Activated CD8-positive, alpha-beta memory T cell treated with anti-CD3 and anti-CD28 coated beads, Interleukin-2, amount 10 ng/mL, durations not matched to agents 7 days and 5 days (primary cell): ENCODE data around the gene APAF1. TPM values are rescaled to one million over a fixed set of nuclear protein-coding genes. Genes with fewer than 3 reads are reported as not detected.
A peak's percentile ranks its signal among the peaks of the same experiment; 100 is the strongest.
"Not testable (repeated sequence)": the region's sequence is repeated elsewhere in the genome, so short reads cannot be mapped to it uniquely, and the experiment has no call there.

Experiments
- ATAC-seq: fragments of 150-1000 bp; cut with Tn5 transposase; one replicate; pipeline ENCODE4 v1.10.0; 2021; ENCODE audit warnings: moderate library complexity
- CTCF ChIA-PET: fragments of 350-600 bp; sonication (Branson Sonifier 250); formaldehyde crosslinking; loops from one replicate; lab custom pipeline; 2021; ENCODE audit warnings: antibody characterized with exemption; lab: Charles Lee
- DNase-seq: peaks from one replicate; pipeline ENCODE4 v3.0.0-alpha.2; 2020
- H3K27ac Mint-ChIP-seq: one replicate; pipeline ENCODE4 v1.8.0; 2021; ENCODE audit warnings: mild to moderate bottlenecking, mixed read lengths
- H3K27me3 Mint-ChIP-seq: one replicate; pipeline ENCODE4 v1.8.0; 2021; ENCODE audit warnings: mixed read lengths
- H3K36me3 Mint-ChIP-seq: one replicate; pipeline ENCODE4 v1.8.0; 2021; ENCODE audit warnings: mild to moderate bottlenecking, mixed read lengths
- H3K4me1 Mint-ChIP-seq: one replicate; pipeline ENCODE4 v1.8.0; 2021; ENCODE audit warnings: mixed read lengths
- H3K4me3 Mint-ChIP-seq: one replicate; pipeline ENCODE4 v1.8.0; 2021; ENCODE audit warnings: mild to moderate bottlenecking, moderate library complexity, mixed read lengths
- H3K9me3 Mint-ChIP-seq: one replicate; pipeline ENCODE4 v1.8.0; 2022; ENCODE audit warnings: low read depth, mixed read lengths
- total RNA-seq, 2 experiments: library from RNA; stranded (reverse); gene quantifications; one replicate each; pipeline ENCODE4 v1.2.3, GENCODE V29; 2021

APAF1 gene
- total RNA-seq, 2 experiments from 2014 or later = 27.9 to 36.3 TPM

DNA sequence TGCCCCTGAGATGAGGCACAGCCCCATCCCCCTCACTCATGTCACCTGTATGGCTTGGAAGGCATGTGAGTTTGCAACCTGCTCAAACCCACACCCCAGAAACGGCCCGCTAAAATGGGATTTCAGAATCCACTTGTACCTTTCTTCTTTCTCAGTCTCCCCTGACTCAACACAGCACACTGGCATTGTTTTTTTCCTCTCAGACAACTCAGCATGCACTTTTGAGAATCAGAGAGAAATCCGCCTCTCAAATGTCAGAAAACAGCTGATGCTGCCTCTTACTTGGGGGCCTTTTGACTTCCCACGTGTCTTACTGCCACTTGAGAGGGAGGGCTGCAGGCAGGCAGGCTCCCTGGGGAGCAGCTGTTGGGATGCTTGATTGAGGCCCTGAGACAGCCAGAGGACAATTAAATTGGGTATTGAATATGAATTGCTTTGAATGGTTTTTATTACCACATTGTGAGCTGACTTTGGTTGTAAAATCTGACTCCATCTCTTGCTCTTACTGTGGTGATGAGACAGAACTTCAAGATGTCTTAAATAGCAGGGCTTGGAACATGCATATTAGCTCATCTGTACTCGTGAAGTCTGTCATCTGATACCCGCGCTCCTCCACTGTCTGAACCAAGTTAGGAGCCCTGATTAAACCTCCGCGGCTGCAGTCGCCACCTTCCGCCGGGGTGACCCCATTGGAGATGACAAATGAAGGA lies 96.6 kb downstream of the APAF1 start:
- ATAC-seq = peak; percentile 12
- H3K9me3 Mint-ChIP-seq = no peaks in the 10 kb centered on the region
- peak overlapping the region; percentile 6 for H3K4me3 Mint-ChIP-seq
- peaks cover 3% of the 10 kb centered on the region for H3K36me3 Mint-ChIP-seq
- H3K4me1 Mint-ChIP-seq = peaks cover 60% of the 10 kb centered on the region
- peak; percentile 56 for DNase-seq
- CTCF ChIA-PET = interaction anchor here (0.9 to 5.5 kb wide), 12 partner anchors 10 to 175 kb away, joined by 3 to 40 read pairs (median 6); no protein-coding TSS in a partner anchor
- H3K27me3 Mint-ChIP-seq = peaks cover 6% of the 10 kb centered on the region
- peak overlapping the region; percentile 82 for H3K27ac Mint-ChIP-seq

DNA sequence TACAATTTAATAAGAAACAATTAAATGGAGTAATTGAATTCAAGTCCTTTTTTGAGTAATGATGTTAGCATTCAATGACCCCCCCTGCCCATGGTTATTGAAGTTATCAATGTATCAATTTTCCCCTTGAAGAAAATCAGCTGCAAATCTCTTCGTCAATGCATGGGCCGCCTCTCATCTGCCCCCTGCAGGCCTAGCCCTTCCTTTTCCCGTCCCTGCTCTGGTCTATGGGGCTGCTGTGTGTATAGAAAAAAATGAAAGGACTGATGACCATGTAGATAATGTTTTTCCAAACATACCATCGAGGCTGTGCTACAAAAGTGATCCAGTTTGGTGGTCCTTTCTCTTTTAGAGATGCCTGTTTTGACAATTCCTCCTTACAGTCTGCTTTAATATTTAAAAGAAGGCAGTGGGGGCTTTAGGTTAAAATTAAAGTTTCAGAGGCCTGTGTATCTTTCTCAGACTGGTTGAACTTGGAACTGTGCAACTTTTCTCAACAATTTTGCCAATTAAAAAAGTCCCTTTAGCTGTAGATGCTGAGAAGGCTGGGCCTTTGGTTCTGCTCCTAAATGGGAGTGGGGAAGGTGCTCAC lies 98.4 kb downstream of the APAF1 start:
- DNase-seq = peak; percentile 78
- ATAC-seq = peak; percentile 59
- peaks cover 3% of the 10 kb centered on the region for H3K36me3 Mint-ChIP-seq
- no peak overlapping the region for H3K4me3 Mint-ChIP-seq
- no peaks in the 10 kb centered on the region for H3K9me3 Mint-ChIP-seq
- H3K27ac Mint-ChIP-seq = peak overlapping the region; percentile 29
- H3K27me3 Mint-ChIP-seq = peaks cover 6% of the 10 kb centered on the region
- peaks cover 62% of the 10 kb centered on the region for H3K4me1 Mint-ChIP-seq
- CTCF ChIA-PET = interaction anchor here (0.8 to 5.5 kb wide), 10 partner anchors 10 to 177 kb away, joined by 3 to 24 read pairs (median 8); no protein-coding TSS in a partner anchor

DNA sequence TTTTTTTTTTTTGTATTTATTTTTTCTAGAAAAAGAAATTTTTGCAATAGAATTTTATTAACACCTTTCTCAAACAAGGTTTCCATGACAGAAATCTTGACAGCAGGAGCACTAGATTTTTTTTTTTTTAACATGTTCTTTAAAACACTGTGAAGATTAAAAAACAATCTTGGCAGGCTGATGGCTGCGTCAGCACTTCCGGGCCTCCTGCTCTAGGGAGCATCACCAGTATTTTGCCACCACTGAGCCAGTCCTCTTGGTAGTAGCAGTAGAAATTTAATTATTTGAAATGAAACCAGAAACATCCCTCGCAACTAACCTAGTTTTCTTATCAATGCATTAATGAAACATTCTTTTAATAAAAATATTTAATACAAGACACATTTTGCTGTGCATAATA lies 99.6 kb downstream of the APAF1 start:
- H3K4me1 Mint-ChIP-seq = peaks cover 54% of the 10 kb centered on the region
- CTCF ChIA-PET = no interaction called here
- ATAC-seq = no peak
- peaks cover 3% of the 10 kb centered on the region for H3K36me3 Mint-ChIP-seq
- H3K27ac Mint-ChIP-seq = no peak overlapping the region
- peak overlapping the region; percentile 74 for H3K4me3 Mint-ChIP-seq
- no peaks in the 10 kb centered on the region for H3K9me3 Mint-ChIP-seq
- peaks cover 6% of the 10 kb centered on the region for H3K27me3 Mint-ChIP-seq
- DNase-seq = no peak

DNA sequence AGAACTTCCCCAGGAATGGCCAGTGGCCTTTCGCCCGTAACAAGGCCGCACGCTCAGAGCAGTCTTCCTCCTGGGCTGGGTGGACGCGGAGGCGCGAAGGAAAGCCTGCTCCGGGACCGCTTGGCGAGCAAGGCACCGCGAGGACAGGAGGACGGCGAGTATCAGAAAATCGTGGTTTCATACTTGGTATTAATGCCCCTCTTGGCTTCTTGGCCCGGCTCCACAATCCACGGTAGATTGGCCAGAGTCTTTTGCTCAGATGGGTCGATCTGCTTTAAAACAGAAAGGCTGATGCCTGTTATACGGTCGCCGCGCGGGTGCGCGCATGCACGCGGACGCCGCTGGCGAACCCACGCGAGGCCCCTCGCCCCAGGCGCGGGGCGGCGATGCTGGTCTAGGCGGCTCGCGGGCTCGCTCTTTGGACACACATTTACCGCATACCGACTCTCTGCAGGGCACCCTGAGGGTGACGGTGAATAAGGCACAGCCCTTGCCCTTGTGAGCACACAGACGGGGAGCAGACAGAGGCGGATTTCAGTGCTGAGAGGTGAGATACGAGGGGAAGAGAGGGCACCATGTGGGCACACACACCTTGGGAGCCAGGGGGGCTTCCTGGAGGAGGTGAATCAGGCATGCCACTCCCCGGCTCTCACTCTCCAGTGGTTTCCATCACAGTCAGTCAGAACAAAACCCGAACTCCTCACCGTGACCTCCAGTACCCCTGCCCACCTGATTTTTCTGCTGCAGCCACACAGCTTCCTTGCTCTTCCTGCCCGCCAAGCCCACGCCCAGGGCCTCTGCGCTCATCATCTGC lies 100.7 kb downstream of the APAF1 start:
- peak overlapping the region; percentile 67 for H3K27ac Mint-ChIP-seq
- H3K36me3 Mint-ChIP-seq = peaks cover 3% of the 10 kb centered on the region
- peak overlapping the region; percentile 74 for H3K4me3 Mint-ChIP-seq
- CTCF ChIA-PET = no interaction called here
- H3K4me1 Mint-ChIP-seq = peaks cover 45% of the 10 kb centered on the region
- DNase-seq (peak; percentile 58), ATAC-seq (peak; percentile 57)
- H3K27me3 Mint-ChIP-seq = peaks cover 6% of the 10 kb centered on the region
- no peaks in the 10 kb centered on the region for H3K9me3 Mint-ChIP-seq

DNA sequence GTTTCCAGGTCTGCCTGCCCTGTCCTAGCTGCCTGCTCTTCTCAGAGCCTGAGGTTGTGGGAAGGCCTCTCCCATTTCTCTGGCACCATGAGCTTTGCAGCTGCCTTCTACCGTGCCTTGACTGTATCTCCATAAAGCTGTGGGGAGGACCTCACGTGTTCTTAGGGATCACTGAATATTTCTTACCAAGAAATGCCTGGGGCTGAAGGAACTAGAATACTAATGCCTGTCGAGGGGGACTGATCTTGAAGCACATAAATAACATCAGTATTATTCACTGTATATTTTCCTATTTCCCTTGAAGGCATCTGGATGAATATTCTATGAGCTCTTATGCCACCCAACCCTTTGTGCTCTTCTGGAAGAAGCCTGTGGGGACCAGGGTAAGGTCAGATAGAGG lies 103.4 kb downstream of the APAF1 start:
- CTCF ChIA-PET = interaction anchor here (1.2 kb wide), 1 partner anchor 250 kb away, joined by 3 read pairs; no protein-coding TSS in a partner anchor
- Mint-ChIP-seq H3K27ac (no peak overlapping the region), H3K4me1 (peaks cover 25% of the 10 kb centered on the region), H3K9me3 (no peaks in the 10 kb centered on the region), H3K4me3 (no peak overlapping the region), H3K36me3 (no peaks in the 10 kb centered on the region), H3K27me3 (peaks cover 6% of the 10 kb centered on the region)
- no peak for DNase-seq
- no peak for ATAC-seq

DNA sequence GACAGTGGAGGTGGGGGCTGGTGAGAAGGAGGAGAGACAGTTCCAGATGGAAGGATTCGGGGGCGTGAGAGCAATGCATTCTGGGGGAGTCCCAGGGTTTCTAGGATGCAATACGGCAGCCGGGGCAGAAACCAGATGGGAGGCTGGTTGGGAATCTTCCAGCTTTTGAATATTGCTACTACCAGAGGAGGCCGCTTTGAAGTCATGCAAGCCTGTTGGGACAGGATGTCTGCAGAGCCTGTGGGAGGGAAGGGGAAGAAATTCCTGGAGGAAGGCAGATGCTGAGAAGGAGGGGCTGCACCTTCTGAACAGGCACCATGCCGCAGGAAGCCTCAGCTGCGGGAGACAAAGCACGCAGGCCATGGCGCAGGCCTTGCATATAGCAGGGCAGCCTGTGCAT lies 105.4 kb downstream of the APAF1 start:
- no peak overlapping the region for H3K27ac Mint-ChIP-seq
- CTCF ChIA-PET = interaction anchor here (2.9 to 6.2 kb wide), 2 partner anchors 10 to 26 kb away, joined by 10 to 40 read pairs; no protein-coding TSS in a partner anchor
- no peaks in the 10 kb centered on the region for H3K36me3 Mint-ChIP-seq
- H3K4me3 Mint-ChIP-seq = no peak overlapping the region
- H3K4me1 Mint-ChIP-seq = peaks cover 37% of the 10 kb centered on the region
- ATAC-seq (no peak), DNase-seq (no peak)
- H3K9me3 Mint-ChIP-seq = no peaks in the 10 kb centered on the region
- peaks cover 6% of the 10 kb centered on the region for H3K27me3 Mint-ChIP-seq

DNA sequence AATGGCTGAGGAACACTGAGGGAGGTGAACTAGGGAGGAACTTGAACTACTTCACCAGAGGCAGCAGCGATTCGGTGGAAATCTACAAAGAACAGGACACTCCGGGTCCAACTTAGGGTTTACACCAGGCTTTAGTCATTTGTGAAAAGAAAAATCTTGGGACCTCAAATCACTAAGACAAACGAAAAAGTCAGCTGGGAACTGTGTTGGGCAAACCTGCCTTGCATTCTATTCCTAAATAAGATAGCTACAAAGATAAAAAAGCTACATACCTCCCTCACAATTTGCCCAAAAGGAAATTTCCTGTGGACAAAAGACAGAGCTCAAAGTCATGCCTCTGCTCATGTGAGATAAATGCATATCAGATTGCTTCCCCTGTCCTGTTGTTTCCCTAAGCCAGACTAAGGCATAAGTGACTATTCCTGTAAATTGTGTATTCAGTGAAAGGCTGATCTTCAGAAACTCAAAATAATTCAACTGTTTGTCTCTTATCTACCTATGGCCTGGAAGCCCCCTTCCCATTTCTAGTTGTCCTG lies 106.6 kb downstream of the APAF1 start:
- CTCF ChIA-PET = interaction anchor here (2.9 to 6.2 kb wide), 2 partner anchors 11 to 27 kb away, joined by 10 to 40 read pairs; no protein-coding TSS in a partner anchor
- Mint-ChIP-seq H3K4me1 (peaks cover 31% of the 10 kb centered on the region), H3K36me3 (peaks cover 1% of the 10 kb centered on the region), H3K4me3 (no peak overlapping the region), H3K27ac (no peak overlapping the region), H3K9me3 (no peaks in the 10 kb centered on the region), H3K27me3 (peaks cover under 1% of the 10 kb centered on the region)
- ATAC-seq (no peak), DNase-seq (no peak)

DNA sequence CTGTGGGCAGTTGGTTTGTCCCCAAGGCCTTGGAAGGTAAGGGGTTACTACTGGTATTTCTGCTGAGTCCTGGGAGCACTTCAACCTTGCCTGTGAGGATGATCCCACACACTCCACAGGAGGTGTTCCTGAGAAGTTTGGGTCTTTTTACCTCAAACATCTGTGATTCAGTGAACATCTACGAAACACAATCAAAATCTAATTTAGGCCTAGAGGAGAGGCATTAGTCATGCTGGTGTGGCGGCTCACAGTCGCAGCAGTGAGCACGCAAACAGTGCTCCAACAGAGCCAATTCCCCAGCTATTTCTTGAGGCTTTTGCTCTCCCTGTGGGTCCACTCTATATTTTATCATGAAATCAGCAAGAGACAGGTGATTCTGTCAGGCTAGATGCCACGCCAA lies 107.6 kb downstream of the APAF1 start:
- no peaks in the 10 kb centered on the region for H3K9me3 Mint-ChIP-seq
- DNase-seq = no peak
- no peaks in the 10 kb centered on the region for H3K27me3 Mint-ChIP-seq
- H3K27ac Mint-ChIP-seq = no peak overlapping the region
- no peak for ATAC-seq
- H3K36me3 Mint-ChIP-seq = peaks cover 1% of the 10 kb centered on the region
- H3K4me3 Mint-ChIP-seq = no peak overlapping the region
- CTCF ChIA-PET = interaction anchor here (2.2 to 6.2 kb wide), 3 partner anchors 9 to 28 kb away, joined by 10 to 40 read pairs (median 10); no protein-coding TSS in a partner anchor
- peaks cover 28% of the 10 kb centered on the region for H3K4me1 Mint-ChIP-seq

DNA sequence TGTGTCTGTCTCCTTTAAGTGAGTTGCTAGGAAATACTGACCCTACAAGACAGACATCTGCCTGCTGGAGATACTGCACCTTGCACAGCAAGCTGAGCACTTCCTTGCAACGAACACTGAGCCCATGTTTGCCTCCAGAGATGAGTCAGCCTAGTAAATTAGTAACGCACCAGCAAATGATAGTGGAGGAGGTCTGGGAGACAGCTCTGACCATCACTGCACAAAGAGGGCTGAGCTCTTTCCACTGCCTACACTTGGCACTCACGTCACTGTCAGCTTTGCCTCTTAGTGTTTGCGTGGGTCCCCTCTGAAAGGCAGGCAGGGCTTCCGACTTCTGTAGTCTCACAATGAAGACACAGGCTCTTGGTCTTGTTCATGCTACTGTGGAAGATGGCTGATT lies 109.0 kb downstream of the APAF1 start:
- H3K36me3 Mint-ChIP-seq = peaks cover 1% of the 10 kb centered on the region
- CTCF ChIA-PET = interaction anchor here (1.1 to 6.2 kb wide), 5 partner anchors 11 to 178 kb away, joined by 3 to 40 read pairs (median 4); no protein-coding TSS in a partner anchor
- no peaks in the 10 kb centered on the region for H3K9me3 Mint-ChIP-seq
- H3K4me1 Mint-ChIP-seq = peaks cover 28% of the 10 kb centered on the region
- DNase-seq (peak; percentile 78), ATAC-seq (peak; percentile 96)
- H3K27me3 Mint-ChIP-seq = no peaks in the 10 kb centered on the region
- peak overlapping the region; percentile 0 for H3K4me3 Mint-ChIP-seq
- H3K27ac Mint-ChIP-seq = peak overlapping the region; percentile 77

DNA sequence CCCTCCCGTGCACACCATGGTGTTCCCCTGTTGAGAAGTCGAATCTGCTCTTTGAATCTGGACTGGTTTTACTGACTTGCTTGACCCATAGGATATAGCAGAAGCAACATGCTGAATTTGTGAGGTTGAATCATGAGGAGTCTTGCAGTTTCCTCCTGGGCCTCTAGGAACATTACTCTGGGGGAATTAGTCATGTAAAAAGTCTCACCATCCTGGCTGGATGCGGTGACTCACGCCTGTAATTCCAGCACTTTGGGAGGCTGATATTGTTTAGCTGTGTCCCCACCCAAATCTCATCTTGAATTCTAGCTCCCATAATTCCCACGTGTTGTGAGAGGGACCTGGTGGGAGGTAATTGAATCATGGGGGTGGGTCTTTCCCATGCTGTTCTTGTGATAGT lies 110.8 kb downstream of the APAF1 start:
- not testable (repeated sequence) for ATAC-seq, H3K36me3 Mint-ChIP-seq, H3K9me3 Mint-ChIP-seq, H3K27me3 Mint-ChIP-seq, H3K4me3 Mint-ChIP-seq, H3K27ac Mint-ChIP-seq, DNase-seq
- peaks cover 28% of the 10 kb centered on the region for H3K4me1 Mint-ChIP-seq
- CTCF ChIA-PET = interaction anchor here (1.0 kb wide), 1 partner anchor 14 kb away, joined by 4 read pairs; no protein-coding TSS in a partner anchor

DNA sequence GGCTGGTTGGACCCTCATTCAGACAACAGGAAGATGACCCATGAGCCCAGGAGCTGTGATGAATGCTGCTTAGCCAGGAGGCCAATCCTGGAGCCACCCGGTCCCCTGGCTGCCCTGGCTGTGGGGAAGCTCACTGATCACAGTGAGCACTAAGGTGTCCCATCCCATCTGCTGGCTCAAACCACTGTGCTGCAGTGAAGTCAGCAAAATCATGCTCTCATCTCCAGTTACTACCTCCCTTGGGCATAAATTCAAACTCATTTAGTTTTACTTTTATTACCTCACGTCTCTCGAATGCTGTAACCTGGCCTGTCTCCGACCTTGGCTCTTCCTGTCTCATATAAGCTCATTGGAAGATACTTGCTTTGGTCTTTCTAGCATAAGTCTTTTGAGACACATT lies 112.4 kb downstream of the APAF1 start:
- Mint-ChIP-seq H3K9me3 (no peaks in the 10 kb centered on the region), H3K36me3 (peaks cover 1% of the 10 kb centered on the region), H3K4me1 (peaks cover 28% of the 10 kb centered on the region), H3K27ac (no peak overlapping the region), H3K27me3 (peaks cover 9% of the 10 kb centered on the region), H3K4me3 (no peak overlapping the region)
- ATAC-seq (no peak), DNase-seq (no peak)
- CTCF ChIA-PET = no interaction called here

DNA sequence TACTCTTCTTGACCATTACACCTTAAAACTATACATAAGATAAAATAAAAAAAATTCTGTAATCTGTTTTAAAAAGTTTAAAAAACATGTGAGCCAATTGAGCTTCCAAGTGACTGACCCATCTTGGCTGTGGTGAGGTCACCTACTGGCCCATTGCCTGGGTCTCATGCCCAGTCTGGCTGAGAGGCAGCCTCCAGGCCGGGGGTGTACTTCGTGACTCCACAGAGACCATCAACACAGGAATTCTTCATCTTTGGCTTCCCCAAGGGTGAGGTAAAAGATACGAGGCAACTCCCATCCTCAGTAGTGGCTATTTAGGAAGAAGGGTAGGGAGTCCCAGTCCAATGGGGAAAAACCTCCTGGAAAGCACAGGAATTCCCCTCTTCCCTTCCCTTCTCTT lies 113.2 kb downstream of the APAF1 start:
- Mint-ChIP-seq H3K27ac (no peak overlapping the region), H3K4me3 (no peak overlapping the region), H3K27me3 (peaks cover 16% of the 10 kb centered on the region), H3K4me1 (peaks cover 23% of the 10 kb centered on the region), H3K9me3 (no peaks in the 10 kb centered on the region), H3K36me3 (peaks cover 1% of the 10 kb centered on the region)
- CTCF ChIA-PET = no interaction called here
- DNase-seq = no peak
- ATAC-seq = no peak

DNA sequence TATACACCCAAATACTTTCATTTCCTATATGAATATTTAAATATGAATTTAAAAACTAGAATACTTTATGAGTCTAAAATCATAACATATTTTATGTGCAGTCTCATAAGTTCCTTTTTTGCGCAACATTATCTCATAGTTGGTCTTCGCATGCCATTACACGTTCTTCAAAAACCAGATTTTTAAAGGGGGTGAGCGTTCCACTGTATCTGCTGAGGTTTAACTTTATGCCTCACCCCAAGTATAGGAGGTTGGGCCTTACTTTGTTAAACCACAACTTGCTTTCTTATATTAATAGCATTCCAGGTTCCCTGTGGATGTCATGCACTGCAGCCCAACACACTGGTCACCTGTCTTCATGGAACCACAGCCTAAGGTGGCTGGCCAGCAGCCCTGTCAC lies 118.6 kb downstream of the APAF1 start:
- H3K4me3 Mint-ChIP-seq = no peak overlapping the region
- DNase-seq = no peak
- no peak overlapping the region for H3K27ac Mint-ChIP-seq
- H3K9me3 Mint-ChIP-seq = no peaks in the 10 kb centered on the region
- peaks cover 26% of the 10 kb centered on the region for H3K27me3 Mint-ChIP-seq
- H3K4me1 Mint-ChIP-seq = no peaks in the 10 kb centered on the region
- CTCF ChIA-PET = no interaction called here
- no peak for ATAC-seq
- no peaks in the 10 kb centered on the region for H3K36me3 Mint-ChIP-seq
